HG02938 (cell line): ENCODE data around the gene DMBT1.
"Not testable (repeated sequence)": the region's sequence is repeated elsewhere in the genome, so short reads cannot be mapped to it uniquely, and the experiment has no call there.

Experiments used
- ATAC-seq: cut with Tn5 transposase; IDR thresholded peaks from one replicate; pipeline ENCODE4 v1.9.1; 2021; ENCODE audit warnings: mild to moderate bottlenecking, moderate library complexity; ENCODE audit not compliant: unreplicated experiment

DMBT1 gene

DNA sequence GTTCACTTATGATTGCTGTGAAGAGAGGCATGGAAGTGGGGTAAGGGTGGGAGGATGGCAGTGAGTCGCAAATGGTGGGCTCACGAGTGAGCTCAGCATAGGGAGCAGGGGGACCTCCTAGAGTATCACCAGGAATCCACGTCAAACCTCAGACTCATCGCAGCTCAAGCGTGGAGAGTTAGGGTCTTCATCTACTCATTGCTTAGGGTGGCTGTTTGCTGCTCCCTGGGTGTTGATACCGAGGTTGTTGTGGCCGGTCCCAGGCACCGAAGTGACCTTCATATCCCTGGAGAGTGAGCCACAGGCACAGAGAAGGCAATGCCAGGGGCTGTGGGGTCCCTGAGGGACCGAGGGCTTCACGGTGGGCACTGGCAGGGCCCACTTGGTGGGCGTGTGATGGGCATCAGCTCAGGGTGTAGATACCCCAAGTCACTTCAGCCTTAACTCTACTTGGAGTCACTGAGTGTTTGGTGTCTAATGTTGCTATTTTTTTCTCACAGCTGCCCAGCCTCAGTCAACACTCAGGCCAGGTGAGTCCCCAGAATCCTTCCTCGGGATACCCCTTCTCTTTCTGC, 16.8 kb downstream of the DMBT1 start:
- no peak for ATAC-seq

DNA sequence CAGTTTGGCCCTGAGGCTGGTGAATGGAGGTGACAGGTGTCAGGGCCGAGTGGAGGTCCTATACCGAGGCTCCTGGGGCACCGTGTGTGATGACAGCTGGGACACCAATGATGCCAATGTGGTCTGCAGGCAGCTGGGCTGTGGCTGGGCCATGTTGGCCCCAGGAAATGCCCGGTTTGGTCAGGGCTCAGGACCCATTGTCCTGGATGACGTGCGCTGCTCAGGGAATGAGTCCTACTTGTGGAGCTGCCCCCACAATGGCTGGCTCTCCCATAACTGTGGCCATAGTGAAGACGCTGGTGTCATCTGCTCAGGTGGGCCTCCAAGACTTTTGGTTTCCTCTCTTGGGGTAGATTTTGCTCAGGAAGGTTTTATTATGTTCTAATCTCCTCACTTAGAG, 25.5 kb downstream of the DMBT1 start:
- ATAC-seq = not testable (repeated sequence)

DNA sequence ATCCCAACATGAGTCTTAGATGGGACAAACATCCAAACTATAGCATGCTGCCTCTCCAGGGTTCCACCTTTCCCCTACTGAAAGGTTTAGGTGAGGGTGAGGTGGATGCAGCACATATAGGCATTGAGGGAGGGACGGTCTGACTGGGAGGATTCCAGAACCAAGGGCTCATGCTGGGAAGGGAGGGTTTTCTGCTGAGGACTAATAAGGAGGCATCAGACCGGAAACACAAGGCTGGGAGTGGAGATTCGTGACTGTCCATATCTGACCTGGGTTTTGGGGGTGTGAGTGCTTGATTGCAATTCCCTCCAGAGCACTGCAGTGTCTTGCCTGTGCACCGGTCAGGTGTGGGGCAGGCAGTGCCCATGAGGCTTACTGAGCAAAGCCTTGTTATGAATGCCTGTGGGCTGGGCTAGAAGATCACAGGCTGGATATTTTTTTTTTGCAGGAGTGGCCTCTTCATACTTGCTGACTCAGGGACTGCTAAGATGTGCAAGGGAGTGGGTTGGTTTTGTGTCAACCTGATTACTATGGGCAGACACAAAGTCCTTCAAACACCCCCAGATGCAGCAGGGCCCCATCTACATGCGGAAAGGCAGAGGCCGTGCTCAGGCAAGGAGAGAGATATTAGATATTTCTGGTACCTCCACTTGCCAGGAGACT, 26.7 kb downstream of the DMBT1 start:
- no peak for ATAC-seq

DNA sequence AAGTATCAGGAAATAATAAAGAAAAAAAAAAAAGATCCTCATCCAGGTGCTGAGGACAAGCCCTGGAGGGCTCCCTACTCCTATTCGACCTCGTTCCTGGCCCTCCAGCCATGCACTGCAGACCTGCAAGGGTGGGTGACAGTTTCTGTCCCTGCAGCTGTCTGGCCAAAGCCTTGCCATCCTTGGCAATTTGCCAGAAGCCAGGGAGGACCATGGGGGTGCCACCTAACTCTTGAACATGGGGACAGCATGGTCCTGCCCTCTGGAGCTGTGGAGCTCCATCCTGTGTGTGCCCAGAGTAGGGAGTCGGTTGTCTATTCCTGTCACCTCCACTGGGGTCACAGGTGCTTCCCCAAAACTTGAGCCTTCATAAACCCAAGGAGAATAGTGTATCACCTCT, 27.8 kb downstream of the DMBT1 start:
- no peak for ATAC-seq

DNA sequence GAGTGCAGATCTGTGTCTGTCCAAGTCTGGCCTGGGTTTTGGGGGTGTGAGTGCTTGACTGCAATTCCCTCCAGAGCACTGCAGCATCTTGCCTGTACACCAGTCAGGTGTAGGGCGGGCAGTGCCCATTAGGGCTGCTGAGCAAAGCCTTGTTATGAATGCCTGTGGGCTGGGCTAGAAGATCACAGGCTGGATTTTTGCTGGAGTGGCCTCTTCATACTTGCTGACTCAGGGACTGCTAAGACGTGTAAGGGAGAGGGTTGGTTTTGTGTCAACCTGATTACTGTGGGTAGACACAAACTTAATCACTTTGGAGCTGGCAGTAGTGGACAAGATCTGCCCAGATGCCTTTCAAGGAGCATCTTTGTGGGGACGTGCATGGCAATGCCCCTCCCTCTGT, 29.6 kb downstream of the DMBT1 start:
- ATAC-seq = no peak

DNA sequence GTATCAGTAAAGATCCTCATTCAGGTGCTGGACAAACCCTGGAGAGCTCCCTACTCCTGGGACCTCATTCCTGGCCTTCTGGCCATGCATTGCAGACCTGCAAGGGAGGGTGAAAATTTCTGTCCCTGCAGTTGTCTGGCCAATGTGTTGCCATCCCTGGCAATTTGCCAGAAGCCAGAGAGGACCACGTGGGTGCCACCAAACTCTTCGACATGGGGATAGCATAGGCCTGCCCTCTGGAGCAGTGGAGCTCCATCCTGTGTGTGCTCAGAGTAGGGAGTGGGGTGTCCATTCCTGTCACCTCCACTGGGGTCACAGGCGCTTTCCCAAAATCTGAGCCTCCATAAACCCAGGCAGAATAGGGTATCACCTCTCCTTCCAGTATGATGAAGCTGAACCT, 31.2 kb downstream of the DMBT1 start:
- no peak for ATAC-seq

DNA sequence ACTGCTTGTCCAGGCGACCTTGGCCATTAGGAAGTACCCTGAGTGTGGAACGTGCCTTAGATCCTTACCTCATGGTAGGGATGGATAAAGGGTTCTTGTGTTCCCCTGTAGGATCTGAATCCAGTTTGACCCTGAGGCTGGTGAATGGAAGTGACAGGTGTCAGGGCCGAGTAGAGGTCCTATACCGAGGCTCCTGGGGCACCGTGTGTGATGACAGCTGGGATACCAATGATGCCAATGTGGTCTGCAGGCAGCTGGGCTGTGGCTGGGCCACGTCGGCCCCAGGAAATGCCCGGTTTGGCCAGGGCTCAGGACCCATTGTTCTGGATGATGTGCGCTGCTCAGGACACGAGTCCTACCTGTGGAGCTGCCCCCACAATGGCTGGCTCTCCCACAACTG, 31.6 kb downstream of the DMBT1 start:
- ATAC-seq = no peak

DNA sequence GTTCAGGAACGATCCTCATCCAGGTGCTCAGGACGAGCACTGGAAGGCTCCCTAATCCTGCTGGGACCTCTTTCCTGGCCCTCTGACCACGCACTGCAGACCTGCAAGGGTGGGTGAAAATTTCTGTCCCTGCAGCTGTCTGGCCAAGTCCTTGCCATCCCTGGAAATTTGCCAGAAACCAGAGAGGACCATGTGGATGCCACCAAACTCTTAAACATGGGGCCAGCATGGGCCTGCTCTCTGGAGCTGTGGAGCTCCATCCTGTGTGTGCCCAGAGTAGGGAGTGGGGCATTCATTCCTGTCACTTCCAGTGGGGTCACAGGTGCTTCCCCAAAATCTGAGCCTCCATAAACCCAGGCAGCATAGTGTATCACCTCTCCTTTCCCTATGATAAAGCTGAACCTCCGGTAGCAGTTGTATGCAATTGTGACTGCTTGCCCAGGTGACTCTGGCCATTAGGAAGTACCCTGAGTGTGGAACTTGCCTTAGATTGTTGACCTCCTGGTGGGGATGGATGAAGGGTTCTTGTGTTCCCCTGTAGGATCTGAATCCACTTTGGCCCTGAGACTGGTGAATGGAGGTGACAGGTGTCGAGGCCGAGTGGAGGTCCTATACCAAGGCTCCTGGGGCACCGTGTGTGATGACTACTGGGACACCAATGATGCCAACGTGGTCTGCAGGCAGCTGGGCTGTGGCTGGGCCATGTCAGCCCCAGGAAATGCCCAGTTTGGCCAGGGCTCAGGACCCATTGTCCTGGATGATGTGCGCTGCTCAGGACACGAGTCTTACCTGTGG, 57.1 kb downstream of the DMBT1 start:
- no peak for ATAC-seq

DNA sequence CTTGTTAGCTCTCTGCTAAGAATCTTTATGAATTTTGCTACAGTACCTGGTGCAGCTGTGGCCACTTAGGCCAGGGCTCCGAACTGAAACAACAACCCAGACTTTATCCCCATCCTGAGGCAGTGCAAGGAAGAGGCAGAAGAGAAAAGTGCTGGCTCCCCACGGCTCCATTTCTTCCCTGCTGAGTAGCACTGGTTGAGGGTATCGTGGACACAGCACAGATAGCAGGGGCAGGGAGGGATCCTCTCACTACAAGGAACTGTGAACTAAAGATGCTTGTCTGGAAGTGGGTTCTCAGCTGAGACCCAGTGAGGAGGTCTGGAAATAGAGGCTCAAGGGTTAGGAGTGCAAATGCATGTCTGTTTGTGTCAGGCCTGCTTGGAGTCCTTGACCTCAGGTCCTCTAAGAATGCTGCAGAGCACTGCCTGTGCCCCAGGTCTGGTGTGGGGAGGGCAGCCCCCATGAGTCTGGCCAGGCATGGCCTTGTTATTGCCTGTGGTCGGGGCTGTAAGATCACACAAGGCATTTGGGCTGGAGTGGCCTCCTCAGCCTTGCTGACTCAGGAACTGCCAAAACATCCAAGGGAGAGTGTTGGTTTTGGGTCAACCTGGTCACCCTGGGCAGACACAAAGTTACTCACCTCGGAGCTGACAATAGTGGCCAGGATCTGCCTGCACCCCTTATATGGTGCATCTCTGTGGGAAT, 58.1 kb downstream of the DMBT1 start:
- ATAC-seq = no peak

DNA sequence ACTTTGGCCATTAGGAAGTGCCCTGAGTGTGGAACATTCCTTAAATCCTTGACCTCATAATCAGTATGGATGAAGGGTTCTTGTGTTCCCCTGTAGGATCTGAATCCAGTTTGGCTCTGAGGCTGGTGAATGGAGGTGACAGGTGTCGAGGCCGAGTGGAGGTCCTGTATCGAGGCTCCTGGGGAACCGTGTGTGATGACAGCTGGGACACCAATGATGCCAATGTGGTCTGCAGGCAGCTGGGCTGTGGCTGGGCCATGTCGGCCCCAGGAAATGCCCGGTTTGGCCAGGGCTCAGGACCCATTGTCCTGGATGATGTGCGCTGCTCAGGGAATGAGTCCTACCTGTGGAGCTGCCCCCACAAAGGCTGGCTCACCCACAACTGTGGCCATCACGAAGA, 60.4 kb downstream of the DMBT1 start:
- ATAC-seq = not testable (repeated sequence)

DNA sequence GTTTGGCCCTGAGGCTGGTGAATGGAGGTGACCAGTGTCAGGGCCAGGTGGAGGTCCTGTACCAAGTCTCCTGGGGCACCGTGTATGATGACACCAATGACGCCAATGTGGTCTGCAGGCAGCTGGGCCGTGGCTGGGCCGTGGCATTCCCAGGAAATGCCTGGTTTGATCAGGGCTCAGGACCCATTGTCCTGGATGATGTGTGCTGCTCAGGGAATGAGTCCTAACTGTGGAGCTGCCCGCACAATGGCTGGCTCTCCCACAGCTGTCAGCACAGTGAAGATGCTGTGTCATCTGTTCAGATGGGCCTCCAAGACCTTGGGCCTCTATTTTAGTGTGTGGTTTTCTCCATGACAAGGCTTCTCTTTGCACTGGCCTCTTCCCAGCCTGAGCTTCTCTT, 64.0 kb downstream of the DMBT1 start:
- ATAC-seq = no peak

DNA sequence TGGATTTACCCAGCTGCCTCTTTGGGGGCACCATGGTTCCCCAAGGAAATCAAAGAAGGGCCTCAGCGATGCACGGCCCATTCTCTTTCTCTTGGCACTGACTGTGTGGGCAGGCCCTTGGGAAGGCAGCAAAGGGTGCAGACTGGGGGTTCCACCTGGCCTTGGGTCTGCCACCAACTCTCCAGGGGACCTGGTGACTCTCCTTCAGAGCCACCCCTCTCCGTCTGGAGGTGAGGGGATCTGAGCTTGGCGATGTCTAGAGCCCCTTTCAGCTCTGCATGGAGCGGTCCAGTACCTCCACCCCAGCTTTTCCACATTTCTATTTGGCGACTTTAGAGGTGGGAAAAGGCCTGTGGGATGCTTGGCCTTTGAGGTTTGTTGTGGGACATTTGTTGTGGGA, 70.0 kb downstream of the DMBT1 start:
- ATAC-seq = no peak

DNA sequence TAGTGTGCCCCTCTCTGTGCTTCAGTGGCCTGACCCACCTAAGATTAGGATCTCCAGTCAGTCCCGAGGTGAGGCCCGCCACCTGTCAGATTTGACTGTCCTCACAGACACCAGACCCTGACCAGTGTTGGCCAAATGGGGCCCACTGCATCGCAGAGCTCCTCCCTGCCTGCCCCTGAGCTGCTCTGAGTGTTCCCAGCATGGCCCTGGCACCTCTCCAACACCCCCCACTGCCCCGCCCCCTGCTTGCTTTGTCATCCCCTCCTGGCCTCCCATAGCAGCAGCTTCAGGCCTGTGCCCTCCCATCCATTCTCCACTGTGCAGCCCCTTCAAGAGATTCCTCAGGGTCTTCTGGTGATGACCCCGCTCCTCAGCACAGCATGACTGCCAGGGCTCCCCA, 71.5 kb downstream of the DMBT1 start:
- no peak for ATAC-seq

DNA sequence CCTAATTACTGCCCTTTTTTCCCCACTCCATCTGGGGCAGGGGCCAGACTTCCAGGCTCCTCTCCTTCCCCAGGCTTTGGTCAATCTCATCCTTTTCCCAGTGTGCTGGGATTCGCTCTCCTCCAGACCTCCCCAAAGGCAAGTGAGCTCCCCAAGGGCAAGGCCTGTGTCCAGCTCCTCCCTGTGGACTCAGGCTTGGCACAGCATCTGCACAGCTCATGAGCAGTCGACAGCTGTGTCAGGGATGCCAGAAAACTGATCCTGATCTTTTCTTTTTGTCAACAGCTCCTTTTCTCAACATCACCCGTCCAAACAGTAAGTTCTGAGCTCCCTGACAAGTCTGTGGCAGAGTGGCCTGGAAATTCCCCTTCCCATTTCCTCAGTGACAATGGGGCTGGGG, 72.0 kb downstream of the DMBT1 start:
- no peak for ATAC-seq

DNA sequence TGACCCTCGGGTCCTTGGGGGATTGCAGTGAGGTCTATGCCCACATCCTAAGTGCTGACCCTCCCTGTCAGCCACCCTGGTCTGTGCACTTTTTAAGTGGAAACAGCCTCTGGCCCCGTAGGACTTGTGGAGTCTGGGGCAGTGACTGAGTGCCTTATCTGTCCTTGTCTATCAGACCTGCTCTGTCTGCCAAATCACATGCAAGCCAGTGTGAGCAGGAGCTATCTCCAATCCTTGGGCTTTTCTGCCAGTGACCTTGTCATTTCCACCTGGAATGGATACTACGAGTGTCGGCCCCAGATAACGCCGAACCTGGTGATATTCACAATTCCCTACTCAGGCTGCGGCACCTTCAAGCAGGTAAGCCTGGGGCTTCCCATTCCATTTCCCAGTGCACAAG, 76.4 kb downstream of the DMBT1 start:
- ATAC-seq = no peak

DNA sequence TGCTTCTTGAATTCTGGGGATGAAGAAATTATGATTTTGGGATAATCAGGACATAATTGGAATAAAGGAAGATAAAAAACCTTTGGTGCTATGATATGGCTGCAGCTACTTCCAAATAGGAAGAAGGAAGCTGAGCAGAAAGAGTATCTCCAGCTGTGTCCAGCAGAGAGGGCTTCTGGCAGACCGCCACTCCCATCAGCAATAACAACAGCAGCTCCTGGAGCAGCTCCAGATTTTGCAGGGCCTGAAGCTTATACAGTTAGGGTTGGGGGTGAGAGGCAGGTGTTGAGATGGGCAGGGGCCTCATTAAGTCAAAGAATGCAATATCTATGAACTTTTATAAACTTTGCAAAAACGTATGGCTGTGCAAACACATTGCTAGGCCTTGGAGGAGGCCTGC, 76.8 kb downstream of the DMBT1 start:
- no peak for ATAC-seq

DNA sequence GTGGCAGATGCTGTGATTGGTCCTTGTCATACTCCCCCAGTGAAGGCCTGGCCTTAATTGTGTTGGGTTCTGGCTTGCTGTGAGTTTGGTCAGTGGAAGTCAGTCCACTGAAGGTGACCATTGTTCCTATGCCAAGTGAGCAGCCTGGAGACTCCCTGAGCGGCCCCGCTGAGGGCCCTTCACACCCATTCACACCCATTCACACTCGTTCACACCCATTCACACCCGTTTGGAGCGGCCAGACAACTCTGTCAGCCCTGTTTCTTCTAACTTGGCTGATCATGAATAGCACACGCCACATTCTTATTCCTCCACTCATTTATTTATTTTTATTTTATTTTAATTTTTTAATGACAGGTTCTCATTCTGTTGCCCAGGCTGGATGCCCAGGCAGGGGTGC, 77.6 kb downstream of the DMBT1 start:
- no peak for ATAC-seq

DNA sequence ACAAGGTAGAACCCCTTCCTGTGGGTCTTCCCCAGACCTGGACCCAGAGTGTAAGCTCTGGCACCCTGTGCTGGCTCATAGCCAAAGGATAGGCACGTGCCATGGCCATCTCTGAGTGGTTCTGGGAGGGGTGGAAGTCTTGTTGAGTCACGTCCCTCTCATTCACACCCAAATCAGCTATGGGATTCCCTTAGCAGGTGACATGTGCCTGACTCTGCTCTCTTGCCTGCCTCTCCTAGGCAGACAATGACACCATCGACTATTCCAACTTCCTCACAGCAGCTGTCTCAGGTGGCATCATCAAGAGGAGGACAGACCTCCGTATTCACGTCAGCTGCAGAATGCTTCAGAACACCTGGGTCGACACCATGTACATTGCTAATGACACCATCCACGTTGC, 79.2 kb downstream of the DMBT1 start:
- ATAC-seq = no peak

DNA sequence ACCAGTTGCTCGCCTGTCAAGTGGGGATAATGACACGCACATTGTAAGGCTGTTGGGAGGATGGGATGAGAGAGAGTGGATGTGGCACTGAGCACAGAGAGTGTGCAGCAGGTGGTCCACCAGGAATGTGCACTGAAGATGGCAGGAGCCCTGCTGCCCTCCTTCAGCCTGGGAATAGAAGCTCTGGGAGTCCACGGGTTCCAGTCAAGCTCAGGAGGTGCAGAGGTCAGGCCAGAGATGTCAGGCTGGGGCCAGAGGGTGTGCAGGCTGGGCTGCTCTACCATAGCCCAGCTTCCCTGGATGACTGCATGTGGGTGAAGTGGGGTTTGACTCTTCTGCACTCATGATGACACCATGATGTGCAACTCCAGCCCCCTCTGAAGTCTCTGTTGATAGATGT, 80.4 kb downstream of the DMBT1 start:
- ATAC-seq = no peak

DNA sequence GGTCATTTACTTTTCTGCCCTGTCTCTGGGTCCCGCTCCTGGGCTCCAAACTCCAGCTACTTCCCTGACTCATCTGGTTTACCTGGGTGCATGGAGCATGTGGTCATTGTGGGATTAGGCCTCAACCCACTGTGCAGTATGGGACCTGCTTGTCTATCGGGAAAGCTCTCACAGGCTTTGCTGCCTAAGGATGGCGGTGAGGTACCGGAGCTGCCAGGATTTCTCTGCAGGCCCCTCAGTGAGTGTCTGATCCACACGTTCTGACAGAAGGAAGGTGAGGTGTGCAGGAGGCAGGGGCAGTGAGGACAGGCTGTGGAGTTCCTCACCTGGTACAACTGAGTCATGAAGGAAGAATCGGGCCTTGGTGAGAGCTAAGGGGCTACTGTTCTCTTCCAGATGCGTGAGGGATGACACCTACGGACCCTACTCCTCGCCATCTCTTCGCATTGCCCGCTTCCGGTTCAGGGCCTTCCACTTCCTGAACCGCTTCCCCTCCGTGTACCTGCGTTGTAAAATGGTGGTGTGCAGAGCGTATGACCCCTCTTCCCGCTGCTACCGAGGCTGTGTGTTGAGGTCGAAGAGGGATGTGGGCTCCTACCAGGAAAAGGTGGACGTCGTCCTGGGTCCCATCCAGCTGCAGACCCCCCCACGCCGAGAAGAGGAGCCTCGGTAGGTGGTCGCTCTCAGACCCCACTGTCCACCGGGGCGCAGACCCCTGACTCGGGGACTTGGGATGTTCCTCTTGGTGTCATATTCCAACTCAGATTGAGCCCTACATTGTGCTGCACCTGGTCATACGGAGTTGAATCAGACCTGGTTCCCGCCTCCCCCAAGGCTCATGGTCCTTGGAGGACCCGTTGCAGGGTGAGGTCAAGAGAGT, 82.4 kb downstream of the DMBT1 start:
- no peak for ATAC-seq
